Nucleus accumbens (tissue), 56 donors: ENCODE measurements around the gene PPIC.
"Not testable (repeated sequence)": the region's sequence is repeated elsewhere in the genome, so short reads cannot be mapped to it uniquely, and the experiment has no call there.

Source experiments
- DNase-seq, 56 donors: peaks; one replicate each; lab custom pipeline; 2025; lab: John Stamatoyannopoulos, UW

PPIC gene

GRCh38 chr5:123014689-123015088 is 21.8 kb downstream of the PPIC start:
- DNase-seq = no peak

- DNase-seq = no peak
Measured at GRCh38 chr5:123012321-123012720, 24.2 kb downstream of the PPIC start.

GRCh38 chr5:123007754-123008153 is 28.8 kb downstream of the PPIC start:
- no peak for DNase-seq

DNA sequence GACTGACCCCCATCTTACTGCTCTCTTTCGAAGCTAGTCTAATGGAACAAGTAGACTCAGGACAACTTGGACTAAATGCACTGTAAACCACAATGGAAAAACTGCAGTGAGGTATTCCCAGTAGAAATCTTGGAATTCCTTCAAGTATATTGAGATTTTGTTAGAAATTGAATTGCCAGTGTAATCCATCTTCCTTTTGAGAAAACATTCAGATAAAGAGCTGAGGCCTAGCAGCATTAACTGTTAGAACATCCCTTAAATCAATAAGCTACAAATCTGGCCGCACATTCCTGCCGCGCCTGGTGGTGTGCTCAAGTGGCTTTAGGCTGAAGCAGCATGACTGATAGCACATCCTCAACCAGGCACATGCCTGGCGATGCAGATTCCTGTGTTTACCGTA is 29.3 kb downstream of the PPIC start:
- no peak for DNase-seq

DNA sequence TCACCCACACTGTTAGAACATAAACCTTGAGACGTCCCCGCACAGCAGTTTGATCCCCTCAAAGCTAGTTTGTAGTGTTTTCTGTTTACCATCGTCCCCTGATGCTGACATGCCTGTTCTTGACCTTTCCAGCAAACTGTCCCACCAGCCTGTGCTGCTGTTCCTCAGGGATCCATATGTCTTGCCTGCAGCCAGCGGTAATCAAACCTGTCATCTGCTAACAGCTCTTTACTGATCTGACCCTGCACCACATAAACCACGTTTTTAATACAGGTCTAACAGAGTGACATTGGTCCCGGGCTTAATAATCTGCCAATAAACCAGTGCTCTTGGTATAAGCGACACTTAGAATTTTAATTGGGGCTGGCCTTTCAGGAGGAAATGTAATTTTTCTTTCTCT is 34.7 kb downstream of the PPIC start:
- no peak for DNase-seq

GRCh38 chr5:123000731-123001130 is 35.8 kb downstream of the PPIC start:
- DNase-seq = no peak

DNA sequence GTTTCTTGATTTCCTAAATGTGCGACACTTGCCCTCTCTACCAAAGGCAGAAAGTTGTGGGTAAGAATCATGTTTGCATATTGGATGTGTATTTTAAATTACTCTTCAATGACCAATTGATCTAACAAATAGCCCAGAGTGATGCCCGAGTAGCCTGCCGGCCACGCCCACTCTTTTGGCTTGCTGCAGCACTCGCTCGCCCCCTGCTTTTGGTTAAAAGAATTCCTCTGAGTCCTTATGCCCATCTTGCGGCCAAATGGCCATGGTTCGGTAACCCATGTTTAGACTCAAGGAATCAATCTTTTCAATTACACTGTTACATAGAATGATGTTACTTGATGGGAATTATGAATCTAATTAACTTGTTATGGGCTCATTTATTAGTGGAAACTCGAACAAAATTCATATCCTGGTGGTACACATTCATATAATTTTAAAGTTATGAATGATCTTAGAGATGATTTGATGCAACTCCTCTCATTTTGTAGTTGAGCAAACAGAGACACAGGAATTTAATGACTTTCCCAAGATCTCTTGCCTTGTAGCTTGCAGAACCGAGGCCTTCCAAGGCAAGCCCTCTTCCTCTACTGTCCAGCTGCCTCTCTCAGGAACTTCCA is 36.5 kb downstream of the PPIC start:
- peak in 3 of 56 donors; percentile 2 to 11 (median 2) for DNase-seq

- DNase-seq = no peak
Measured at GRCh38 chr5:122997294-122997693, 39.2 kb downstream of the PPIC start.

DNA sequence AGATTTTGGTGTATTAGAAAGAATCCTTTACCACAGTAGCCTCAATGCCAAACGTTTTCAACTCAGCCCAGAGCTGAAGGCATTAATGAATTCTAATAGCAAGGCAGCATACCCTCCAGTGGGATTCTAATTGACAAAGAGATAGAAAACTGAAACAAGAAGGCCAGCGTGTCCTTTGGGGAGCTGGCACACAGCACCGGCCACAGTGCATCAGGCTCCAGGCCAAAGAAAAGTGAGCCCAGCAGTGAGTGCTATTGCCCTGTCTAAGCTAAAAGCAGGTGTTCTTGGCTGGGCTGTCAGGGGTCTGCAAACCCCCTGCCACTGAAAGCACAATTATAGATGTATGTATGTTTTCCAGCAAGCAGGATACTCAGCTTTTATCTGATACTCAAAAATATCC is 40.4 kb downstream of the PPIC start:
- DNase-seq = no peak

DNA sequence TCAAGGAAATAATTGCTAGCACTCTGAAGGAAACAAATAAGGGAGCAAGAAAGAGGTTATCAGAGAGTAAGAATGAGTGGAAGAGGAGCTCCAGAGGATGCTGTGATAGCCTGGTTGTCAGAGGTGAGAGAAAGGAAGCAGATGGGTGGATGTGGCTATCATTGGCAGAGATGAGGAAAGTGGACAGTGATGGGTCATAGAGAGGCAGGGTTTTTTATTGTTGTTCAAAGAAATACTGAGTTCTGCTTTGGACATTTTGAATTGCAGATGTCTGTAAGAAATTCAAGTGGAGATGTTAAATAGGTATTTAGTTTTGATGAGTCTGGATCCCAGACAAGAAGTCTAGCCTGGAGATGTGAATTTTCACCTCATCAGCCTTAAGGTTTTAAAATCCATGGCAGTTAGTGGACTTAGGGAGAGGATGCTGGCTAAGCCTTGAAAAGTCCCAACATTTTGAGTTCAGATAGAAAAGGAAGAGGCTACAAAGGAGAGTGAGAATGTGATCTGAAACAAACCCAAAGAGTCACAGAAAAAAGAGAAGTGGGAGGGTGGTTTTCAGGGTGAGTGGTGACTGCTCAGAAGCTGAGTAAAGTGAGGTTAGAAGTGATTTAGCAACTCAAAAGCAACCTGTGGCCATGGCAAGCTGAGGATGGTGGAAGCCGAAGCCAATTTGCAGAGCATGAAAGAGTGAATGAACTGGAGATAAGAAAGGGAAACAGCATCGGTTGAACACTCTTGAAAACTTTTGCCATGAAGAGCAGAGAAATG is 50.4 kb downstream of the PPIC start:
- DNase-seq = no peak

DNA sequence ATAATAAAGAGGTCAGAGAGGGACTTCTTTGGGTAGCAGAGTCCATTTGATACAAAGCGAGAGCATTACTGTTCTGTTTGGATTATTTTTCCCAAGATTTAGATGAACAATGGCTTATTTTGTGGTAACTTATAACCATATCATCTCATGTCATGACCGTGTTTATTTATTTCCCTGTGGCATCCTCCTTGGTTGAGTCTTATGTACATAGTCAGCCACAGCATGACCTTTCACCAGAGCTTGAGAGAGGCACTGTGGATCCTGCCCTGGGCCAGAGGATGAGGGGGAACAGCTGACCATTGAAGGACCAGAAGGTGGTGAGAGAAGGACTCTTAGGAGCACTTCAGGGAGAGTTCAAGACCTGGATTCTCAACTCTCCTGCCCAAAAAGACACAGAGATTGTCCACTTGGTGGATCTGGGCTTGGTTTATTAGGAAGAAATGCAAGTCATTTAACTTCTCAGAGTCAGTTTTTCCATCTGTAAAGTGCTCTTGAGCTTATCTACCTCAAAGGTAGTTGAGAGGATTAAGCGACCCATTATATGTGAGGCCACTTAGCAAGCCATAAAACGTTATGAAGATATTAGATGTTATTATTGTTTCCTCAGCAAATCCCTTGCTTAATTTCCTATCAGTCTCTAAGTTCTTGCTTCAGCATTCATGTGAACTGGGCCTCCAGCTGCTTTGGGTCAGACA is 51.4 kb downstream of the PPIC start:
- DNase-seq = no peak

GRCh38 chr5:122984425-122984824 is 52.1 kb downstream of the PPIC start:
- no peak for DNase-seq

- no peak for DNase-seq
Measured at GRCh38 chr5:122982376-122982775, 54.1 kb downstream of the PPIC start.

GRCh38 chr5:122981846-122982245 is 54.7 kb downstream of the PPIC start:
- no peak for DNase-seq

DNA sequence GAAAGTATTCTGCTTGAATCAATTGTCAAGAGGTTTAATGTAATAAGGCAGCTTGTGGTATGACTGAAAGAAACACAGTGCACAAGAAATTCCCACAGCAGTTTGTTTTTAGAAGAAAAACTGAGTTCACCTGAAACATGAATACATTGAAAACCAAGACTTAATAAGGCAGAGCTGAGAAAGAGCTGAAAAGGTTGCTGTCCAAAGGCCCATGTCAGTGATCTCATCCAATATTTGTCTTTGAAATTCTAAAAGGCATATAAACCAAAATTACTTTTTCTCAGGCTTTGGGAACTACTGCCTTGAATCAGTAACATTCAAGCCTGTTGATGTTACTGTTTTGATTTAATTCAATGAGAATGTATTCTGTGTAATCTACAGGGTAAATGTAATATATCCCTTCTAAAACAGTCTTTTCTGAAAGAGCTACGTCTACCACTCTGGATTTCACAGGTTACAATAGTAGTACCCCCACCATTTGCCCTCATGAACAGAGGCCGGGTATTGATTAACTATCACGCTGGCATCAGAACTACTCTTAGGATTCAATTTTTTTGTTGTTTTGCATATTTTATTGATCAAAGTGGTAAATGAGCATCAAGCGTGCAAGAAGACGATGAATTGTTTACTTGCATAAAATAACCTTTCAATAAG is 57.8 kb downstream of the PPIC start:
- no peak for DNase-seq

GRCh38 chr5:122978068-122978467 is 58.5 kb downstream of the PPIC start:
- no peak for DNase-seq

GRCh38 chr5:122977319-122977718 is 59.2 kb downstream of the PPIC start:
- DNase-seq = no peak

GRCh38 chr5:122974251-122974650 is 62.3 kb downstream of the PPIC start:
- DNase-seq = not testable (repeated sequence)

DNA sequence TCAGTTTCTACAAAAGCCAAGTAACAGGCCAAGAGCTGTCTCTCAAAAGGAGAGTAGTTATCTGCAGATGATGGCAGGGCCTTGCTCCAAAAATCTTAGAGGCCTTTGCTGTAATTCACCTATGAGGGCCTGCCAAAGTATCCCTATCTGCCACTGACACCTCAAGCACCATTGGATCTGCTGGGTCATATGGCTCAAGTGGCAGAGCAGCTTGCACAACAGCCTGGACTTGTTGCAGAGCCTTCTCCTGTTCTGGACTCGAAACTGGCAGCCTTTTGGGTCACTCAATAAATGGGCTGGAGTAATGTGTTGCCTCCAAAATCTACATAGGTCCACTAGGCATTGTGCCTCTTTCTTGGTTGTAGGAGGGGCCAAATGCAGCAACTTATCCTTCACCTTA is 62.8 kb downstream of the PPIC start:
- DNase-seq = not testable (repeated sequence)
